Measurements from ENCODE around the gene ERAL1.
"Not testable (repeated sequence)": the region's sequence is repeated elsewhere in the genome, so short reads cannot be mapped to it uniquely, and the experiment has no call there.

ERAL1 gene

DNA sequence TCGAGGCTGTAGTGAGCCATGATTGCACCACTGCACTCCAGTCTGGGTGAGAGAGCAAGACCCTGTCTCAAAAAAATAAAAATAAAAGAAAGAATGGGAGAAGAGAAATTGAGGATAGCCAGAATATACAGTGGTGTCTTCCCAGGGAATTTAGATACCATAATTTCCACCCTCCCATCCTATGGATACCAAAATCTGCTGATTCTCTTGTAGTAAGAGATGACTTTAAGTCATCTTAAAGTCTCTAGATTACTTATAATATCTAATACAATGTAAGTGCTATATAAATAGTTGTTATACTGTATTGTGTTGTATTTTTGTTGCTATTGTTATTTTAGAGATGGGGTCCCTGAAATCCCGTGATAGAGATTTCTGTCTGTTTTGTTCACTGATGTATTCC is 1.5 kb upstream of the ERAL1 start:
- DNase-seq (ENCODE audit: low spot score), result no peak

DNA sequence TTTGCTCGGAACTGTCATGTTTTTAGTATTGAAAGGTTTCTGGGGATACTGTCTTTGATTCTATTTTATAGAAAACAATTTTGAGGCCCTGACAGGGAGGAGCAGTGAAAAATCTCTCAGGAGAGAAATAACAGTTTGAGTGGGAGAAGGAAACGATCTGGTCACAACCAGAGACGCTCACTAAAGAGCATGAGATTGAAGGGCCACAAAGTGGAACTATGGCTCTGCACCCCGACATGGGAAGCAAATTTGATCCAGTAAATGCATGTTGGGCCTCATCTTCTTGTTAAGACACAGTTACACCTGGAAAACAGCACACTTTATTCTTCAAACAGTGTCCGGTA is 492 bp downstream of the ERAL1 start:
- no peak for DNase-seq (ENCODE audit: low spot score)

DNA sequence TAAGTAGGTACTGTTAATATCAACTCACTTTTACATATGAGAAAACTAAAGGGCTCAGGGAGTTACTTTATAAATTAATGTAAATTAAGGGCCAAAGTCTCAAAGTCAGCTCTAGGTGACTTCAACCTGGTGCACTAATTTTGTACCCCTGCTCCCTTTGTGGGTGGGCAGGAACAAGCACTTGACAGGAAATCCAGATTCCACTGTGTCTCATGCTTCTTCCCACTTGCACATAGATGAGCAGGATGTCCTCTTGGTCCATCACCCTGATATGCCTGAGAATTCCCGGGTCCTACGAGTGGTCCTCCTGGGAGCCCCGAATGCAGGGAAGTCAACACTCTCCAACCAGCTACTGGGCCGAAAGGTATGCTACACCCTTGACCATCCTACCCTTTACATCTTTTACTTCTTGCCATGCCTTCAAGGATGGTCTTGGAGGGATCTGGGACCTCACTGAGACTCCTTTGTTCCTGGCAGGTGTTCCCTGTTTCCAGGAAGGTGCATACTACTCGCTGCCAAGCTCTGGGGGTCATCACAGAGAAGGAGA is 1.3 kb downstream of the ERAL1 start:
- DNase-seq (ENCODE audit: low spot score), result no peak

DNA sequence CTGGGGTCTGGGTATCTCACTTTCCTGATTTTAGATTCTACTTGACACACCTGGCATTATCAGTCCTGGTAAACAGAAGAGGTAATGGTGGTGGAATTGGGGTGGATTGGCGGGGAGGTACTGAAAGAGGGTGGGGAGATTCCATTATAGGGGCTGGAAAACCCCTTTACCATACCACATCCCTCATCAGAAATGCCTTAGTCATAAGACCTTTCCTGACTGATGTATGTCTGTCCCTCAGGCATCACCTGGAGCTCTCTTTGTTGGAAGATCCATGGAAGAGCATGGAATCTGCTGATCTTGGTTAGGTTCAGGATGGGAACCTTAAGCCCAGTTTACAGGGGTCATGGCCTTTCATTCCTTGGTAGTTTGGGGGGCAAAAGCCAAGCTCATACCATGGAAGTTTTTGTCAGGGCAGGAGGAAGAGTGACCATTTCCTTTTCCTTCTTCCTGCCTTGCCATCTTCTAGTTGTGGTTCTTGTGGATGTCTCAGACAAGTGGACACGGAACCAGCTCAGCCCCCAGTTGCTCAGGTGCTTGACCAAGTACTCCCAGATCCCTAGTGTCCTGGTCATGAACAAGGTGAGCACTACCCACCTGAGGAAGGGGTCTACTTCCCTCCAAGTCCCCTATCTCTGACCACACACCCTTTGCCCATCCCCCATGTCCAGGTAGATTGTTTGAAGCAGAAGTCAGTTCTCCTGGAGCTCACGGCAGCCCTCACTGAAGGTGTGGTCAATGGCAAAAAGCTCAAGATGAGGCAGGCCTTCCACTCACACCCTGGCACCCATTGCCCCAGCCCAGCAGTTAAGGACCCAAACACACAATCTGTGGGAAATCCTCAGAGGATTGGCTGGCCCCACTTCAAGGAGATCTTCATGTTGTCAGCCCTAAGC is 3.3 kb downstream of the ERAL1 start:
- DNase-seq (ENCODE audit: low spot score), result no peak

DNA sequence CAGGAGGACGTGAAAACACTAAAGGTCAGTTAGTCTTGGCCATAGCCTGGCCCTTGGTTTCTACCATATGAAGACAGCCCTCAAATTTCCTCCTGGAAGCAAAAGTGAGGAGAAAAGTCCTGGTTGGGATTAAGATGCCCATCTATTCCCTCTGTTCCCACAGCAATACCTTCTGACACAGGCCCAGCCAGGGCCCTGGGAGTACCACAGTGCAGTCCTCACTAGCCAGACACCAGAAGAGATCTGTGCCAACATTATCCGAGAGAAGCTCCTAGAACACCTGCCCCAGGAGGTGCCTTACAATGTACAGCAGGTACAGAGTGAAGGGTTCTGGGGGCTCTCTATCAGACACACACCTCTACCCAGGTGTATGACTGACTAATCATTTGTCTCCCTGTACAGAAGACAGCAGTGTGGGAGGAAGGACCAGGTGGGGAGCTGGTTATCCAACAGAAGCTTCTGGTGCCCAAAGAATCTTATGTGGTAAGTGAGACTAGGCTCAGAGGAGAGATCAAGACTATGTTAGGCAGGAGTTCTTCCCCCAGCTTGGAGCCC is 4.1 kb downstream of the ERAL1 start:
- DNase-seq (ENCODE audit: low spot score), result no peak

DNA sequence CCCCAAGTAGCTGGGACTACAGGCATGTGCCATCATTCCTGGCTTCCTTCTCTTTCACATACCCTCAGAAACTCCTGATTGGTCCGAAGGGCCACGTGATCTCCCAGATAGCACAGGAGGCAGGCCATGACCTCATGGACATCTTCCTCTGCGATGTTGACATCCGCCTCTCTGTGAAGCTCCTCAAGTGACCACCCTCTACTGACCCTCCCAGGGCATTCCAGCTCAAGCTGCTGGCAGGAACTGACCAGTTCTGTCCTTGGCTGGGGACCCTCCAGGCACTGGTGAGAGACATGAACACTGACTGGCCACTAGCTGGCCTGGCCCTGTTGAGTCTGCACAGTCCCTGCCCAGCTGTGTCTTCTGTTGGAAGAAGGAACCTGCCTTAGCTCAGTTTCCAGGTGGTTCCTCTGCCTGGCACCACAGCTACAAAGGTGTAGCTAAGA is 5.6 kb downstream of the ERAL1 start:
- no peak for DNase-seq (ENCODE audit: low spot score)

DNA sequence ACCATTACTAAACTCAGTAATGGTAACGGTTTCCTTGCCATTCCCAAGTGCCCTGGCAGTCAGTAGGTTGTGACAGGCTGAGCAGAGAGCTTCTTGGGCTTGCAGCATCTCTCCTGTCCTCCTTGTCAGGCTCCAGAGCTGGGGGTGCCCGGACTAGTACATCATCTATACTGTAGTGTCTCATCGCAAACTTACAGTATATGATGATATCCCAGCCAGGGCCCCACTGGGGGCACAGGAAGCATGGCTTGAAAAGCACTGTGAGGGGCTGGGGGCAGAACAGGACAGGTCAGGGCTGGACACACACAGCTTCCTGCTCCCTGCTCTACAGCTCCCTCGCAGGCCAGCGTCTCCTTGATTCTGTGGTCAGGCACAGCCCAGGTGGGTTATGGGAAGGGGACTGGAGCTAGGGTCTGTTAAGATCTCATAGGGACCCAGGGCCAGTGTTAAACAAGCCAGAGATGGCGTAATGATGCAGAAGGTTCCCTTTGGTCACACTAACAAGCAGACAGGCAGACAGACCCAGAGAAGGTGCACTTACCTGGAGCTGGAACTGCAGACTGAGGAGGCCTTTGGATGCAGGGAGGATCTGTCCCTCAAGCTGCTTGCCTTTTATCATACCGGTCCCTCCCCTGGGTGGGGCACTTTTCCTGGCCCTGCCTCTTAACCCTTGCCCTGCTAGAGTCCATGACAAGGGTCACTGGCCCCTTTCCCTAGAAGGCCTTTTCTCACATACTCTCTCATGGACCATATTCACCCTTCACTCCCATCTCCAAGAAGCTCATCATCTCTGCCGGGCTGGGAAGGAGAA is 6.8 kb downstream of the ERAL1 start:
- DNase-seq (ENCODE audit: low spot score), result no peak

DNA sequence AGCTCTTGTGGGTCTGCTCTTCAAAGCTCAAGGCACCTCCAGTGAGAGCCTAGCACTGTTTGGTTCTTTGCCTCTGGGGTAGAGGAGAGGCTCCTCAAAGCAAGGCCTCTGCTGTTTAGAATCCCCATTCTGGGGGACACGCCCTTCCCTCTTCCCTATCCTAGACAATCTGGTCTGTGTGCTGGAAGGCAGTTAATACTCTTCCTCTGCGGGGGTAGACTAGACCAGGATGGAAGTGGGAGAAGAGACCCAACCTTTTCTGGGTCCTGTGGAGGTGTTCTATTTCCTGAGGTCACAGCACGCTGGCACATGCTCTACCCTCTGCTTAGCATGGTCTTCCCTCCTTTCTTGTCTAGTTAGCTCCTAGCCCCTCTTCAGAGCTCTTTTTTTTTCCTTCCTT is 7.7 kb downstream of the ERAL1 start:
- no peak for DNase-seq (ENCODE audit: low spot score)

DNA sequence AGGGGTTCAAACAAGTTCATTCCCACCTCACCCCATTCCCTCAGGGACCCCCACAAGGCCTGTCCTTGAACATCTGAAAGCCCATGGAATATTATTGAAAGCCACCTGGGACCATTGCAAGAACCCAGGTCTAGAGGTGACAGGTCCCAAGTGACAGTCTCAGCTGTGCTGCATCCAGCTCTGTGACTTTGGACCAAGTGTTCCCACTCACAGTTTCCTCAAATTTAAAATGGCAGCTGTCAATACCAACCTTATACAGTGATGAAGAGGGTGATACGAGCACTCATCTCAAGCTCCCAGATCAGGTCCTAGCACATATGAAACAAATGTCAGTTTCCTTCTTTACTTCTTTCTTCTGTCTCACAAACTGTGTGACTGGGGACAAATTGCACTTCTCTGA is 9.1 kb downstream of the ERAL1 start:
- DNase-seq (ENCODE audit: low spot score), result no peak

DNA sequence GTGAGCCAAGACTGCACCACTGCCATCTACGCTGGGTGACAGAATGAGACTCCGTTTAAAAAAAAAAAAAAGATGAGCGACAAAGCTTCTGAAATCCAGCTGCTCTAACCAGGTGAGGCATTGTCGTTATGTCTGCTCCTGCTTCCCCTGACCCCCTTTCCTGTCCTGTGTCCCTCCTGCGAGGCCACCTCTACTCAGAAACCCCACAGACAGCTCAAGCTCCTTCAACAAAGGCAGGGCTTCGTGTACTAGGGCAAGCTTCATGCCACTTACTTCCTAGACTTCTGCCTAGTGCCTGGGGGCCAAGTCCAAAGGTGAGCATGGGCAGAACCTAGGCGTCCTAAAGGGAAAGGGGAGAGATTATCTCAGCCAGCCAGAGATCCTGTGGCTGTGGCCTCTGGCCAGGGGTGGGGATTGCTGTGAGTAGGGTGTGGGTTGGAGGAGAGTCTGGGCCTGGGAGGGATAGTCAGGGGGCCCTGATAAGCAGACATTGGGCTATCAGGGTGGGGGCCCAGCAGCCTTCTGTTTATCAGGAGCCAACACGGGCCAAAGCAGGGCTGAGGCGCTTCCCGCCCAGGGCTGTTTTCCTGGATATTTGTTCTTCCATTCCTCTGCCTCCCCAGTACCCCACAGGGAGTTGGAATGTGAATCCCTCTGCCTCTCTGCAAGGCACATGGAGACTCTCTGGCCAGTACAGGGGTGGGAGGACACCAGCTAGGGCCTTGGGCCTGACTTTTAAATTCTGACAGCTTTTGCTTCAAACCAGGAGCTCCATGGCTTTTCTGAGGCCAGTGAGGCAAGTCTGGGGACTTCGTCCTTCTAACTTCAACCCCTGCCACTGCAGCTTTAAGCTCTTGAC is 10.4 kb downstream of the ERAL1 start:
- no peak for DNase-seq (ENCODE audit: low spot score)

DNA sequence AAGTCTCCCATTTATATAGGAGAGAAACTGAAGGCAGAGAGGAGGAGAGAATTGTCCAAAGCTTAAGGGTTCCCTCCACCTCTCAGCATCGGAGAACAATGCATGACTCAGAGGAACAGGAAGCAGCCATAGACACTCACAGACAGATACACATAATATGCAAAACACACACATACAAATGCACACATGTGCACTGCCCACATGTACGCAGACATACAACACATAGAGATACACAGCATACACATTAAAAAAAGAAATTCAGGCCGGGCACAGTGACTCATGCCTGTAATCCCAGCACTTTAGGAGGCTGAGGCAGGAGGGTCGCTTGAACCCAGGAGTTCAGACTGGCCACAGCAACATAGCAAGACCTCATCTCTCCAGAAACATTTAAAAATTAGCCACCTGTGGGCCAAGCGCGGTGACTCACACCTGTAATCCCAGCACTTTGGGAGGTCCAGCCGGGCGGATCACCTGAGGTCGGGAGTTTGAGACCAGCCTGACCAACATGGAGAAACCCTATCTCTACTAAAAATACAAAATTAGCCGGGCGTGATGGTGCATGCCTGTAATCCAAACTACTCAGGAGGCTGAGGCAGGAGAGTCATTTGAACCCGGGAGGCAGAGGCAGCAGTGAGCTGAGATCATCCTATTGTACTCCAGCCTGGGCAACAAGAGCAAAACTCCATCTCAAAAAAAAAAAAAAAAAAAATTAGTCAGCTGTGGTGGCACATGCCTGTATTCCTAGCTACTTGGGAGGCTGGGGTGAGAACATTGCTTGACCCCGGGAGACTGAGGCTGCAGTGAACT is 11.3 kb downstream of the ERAL1 start:
- no peak for DNase-seq (ENCODE audit: low spot score)

DNA sequence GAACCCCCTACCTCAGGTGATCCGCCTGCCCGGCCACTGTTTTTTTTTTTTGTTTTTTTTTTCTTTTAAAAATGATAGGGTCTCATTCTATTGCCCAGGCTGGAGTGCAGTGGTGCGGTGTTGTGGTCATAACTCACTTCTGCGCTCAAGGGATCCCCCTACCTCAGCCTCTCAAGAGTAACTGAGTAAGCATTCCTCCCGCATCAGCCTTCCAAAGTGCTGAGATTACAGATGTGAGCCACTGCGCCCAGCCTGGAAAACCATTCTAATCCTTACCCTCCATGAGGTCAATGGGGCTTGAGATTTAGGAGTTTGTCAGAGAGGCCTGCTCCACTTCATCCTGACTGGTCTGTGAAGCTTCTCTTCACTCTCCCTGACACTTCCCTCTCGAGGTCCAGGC is 12.5 kb downstream of the ERAL1 start:
- no peak for DNase-seq (ENCODE audit: low spot score)

DNA sequence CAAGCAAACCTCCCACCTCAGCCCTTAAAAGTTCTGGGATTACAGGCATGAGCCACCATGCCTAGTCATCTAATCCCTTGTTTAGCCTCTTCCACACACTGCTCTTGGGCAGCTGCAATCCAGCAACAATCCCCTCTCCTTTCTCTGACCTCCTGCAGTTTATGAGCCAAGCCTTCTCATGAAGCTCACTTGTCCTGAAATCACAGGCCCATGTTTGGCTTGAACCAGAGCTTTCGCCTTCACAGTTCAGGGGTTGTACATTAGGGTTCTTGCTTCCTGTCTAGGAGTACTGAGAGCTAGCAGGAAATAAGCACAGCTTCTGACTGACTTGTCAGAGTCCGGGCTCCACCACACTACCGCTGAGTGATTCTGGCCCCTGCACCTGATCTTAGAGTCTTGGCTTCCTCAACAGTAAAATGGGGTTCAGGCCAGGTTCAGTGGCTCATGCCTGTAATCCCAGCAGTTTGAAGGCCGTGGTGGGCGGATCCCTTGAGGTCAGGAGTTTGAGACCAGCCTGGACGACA is 16.3 kb downstream of the ERAL1 start:
- no peak for DNase-seq (ENCODE audit: low spot score)

DNA sequence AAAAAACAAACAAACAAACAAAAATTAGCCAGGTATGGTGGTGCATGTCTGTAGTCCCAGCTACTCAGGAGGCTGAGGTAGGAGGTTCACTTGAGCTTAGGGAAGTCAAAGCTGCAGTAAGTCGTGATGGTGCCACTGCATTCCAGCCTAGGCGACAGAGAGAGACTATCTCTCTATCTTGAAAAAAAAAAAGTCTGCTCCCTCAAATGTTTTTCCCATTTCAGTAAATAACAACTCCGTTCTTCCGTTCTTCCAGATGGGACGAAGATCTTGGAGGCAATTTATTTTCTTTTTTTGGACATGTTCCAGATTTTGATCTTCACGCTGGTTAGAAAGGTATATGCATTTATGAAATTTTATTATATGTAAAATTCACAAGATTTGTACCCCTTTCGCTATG is 19.0 kb downstream of the ERAL1 start:
- no peak for DNase-seq (ENCODE audit: low spot score)

DNA sequence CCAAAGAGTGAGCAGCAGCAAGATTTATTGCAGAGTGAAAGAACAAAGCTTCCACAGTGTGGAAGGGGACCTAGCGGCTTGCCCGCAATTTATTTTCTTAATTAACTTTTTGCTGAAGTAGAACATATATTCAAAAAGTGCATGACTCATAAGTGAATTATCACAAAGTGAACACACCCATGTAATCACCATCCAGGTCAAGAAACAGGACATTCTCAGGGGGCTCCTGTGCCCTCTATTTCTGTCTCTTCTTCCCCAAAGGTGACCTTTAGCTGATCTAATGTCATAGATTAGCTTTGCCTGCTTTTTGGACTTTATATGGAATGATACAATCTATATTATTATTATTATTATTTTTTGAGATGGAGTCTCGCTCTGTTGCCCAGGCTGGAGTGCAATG is 19.9 kb downstream of the ERAL1 start:
- no peak for DNase-seq (ENCODE audit: low spot score)

DNA sequence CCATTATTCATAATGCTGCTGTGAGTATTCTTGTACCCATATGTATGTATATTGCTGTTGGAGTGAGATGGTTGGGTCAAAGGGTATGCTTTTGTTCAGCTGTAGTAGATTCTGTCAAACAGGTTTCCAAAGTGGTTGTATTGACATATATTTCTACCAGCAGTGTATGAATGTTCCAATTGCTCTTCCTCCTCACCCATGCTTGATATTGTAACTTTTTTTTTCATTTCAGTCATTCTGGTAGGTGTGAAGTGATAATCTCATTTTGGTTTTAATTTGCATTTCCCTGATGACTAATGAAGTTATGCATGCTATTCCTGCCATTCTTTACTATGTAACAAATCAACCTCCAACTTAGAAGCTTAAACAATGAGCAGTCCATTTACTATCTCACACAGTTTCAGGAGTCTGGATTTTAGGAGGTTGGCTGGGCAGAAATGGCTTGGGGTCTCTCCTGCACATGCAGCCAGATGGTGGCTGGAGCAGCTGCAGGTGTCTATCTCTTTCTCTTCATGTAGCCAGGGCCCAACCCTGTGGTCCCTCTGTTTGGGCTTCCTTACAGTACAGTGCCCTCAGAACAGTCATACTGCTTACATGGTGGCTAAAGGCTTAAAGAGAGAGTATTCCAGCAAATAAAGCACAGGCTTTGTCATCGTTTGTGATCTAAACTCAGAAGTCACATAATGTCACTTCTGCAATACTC is 21.2 kb downstream of the ERAL1 start:
- DNase-seq (ENCODE audit: low spot score), result no peak

DNA sequence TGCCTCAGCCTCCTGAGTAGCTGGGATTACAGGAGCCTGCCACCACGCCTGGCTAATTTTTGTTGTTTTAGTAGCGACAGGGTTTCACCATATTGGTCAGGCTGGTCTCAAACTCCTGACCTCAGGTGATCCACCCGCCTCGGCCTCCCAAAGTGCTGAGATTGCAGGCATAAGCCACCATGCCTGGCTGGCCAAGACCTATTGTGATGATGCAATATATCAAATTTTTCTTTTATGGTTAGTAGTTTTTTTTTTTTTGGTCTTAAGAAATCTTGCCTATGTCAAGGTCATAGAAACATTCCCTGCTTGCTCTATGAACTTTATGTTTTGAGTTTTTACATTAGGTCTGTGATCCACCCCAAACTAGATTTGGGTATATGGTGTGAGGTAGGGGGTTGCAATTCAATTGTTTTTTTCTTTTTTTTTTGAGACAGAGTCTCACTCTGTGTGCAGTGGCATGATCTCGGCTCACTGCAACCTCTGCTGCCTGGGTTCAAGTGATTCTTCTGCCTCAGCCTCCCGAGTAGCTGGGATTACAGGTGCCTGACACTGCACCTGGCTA is 22.4 kb downstream of the ERAL1 start:
- not testable (repeated sequence) for DNase-seq (ENCODE audit: low spot score)

DNA sequence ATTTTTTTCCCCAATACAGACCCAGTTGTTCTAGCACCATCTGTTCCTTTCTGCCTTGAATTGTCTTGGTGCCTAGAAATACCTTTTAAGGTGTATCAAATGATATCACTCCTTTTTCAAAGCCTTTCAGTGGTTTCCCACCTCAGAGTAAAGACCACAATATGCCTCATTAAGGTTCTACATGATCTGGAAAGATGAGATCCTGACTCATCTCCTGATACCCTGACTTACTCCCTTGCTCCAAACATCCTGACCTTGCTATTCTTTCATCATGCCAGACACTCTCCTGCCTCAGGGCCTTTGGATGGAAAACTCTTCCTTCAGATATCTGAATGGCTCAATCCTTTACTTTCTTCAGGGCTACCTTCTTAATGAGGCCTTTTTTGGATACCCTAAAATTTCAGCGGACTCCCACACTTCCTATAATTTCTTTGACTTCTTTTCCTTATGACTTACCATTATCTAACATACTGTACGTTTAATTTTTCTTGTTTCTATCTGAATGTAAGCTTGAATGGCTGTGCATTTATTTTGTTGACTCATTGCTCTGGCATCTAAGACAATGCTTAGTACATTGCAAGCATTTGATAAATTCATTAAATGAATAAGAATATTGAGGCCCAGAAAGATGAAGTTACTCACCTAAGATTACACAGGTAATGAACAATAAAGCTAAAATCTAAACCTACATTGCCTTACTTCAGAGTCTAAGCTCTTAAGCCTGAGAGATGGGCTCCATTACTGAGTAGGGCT is 23.5 kb downstream of the ERAL1 start:
- no peak for DNase-seq (ENCODE audit: low spot score)

DNA sequence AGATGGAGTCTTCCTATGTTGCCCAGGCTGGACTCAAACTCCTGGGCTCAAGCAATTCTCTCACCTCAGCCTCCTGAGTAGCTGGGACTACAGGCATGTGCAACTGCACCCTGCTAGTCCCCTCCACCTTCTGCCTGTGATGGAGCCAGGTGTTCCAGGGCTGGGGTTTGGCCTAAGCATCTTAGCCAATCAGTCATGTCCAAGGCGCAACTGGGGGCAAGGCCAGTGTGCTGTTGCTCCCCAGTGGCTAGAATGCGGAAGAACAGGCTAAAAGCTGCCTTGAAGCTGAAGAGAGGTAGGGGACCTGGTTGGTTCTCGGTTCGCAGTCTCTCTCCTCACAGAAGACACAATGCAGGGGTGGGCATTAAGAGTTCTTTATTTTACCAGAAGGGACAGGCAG is 24.2 kb downstream of the ERAL1 start:
- no peak for DNase-seq (ENCODE audit: low spot score)

All from putamen (tissue), 1 donor.